Gastroesophageal sphincter (tissue), 3 donors: ENCODE data around the gene KAT6B.

Experiments used
- EP300 ChIP-seq: sonication (generic); formaldehyde crosslinking; IDR thresholded peaks from one replicate; pipeline ENCODE4 v1.6.1; 2017; ENCODE audit warnings: antibody characterized with exemption, mild to moderate bottlenecking
- POLR2A ChIP-seq, 2 donors: fragments of 450-650 bp; IDR thresholded peaks; one replicate each; pipeline ENCODE4 v1.6.1; 2017; ENCODE audit warnings: antibody characterized with exemption in 2 of 2, mild to moderate bottlenecking in 2 of 2, moderate library complexity in 1 of 2
- POLR2AphosphoS5 ChIP-seq: sonication (generic); formaldehyde crosslinking; IDR thresholded peaks from one replicate; pipeline ENCODE4 v1.6.1; 2017; ENCODE audit warnings: antibody characterized with exemption
- TF ChIP-seq, protein P1 (sequence below), 4 experiments: fragments of 200-600 bp in 2 of 4; fragments of 450-650 bp in 2 of 4; sonication (generic) in 1 of 4; IDR thresholded peaks; one replicate each; pipeline ENCODE4 v1.5.1; 2017 to 2019; ENCODE audit warnings: antibody characterized with exemption in 4 of 4, mild to moderate bottlenecking in 2 of 4, moderate library complexity in 2 of 4

DNA sequence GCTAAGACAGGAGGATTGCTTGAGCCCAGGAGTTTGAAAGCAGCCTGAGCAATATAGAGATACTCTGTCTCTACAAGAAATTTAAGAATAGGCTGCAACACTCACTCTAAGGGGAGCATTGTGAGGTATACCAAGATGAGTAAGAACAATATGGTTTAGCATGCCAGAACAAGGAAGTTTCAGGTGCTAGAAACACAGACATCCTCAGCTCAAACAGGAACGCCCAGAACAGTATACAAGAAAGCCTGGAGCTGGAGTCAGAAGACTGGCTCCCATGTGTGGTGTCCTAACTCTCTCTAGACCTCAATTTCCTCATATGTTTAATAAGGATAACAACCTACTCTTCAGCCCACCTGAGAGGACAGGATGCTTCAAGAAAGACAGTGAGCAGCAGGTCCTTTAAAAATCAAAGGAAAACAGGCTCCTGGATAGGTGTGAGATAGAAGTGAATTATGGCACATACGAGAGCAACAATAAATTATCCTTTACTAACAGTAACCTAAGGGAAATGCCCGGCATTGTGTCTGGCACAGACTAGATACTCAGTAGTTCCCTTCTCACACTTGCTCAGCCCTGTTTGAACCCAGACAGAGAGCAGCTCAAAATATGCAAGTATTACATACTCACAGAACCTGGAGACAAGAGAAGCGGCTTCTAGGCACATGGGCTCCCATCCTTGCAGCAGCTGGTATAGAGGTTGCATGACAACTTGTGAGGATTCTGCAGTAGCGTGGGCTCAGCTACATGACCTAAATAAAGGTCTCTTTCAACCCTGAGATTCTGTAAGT lies 45.4 kb downstream of the KAT6B start:
- TF ChIP-seq EP300 (no peak), POLR2A (IDR thresholded peaks at IDR 0.05) (no peak), POLR2AphosphoS5 (no peak)
- TF ChIP-seq, protein P1, sequence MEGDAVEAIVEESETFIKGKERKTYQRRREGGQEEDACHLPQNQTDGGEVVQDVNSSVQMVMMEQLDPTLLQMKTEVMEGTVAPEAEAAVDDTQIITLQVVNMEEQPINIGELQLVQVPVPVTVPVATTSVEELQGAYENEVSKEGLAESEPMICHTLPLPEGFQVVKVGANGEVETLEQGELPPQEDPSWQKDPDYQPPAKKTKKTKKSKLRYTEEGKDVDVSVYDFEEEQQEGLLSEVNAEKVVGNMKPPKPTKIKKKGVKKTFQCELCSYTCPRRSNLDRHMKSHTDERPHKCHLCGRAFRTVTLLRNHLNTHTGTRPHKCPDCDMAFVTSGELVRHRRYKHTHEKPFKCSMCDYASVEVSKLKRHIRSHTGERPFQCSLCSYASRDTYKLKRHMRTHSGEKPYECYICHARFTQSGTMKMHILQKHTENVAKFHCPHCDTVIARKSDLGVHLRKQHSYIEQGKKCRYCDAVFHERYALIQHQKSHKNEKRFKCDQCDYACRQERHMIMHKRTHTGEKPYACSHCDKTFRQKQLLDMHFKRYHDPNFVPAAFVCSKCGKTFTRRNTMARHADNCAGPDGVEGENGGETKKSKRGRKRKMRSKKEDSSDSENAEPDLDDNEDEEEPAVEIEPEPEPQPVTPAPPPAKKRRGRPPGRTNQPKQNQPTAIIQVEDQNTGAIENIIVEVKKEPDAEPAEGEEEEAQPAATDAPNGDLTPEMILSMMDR (IDR thresholded peaks at IDR 0.05), result no peak
